GM18508 (cell line): ENCODE results near the gene YY1AP1.
"Not testable (repeated sequence)": the region's sequence is repeated elsewhere in the genome, so short reads cannot be mapped to it uniquely, and the experiment has no call there.

Experiments
- ATAC-seq: cut with Tn5 transposase; IDR thresholded peaks from one replicate; pipeline ENCODE4 v1.9.1; 2021; ENCODE audit warnings: moderate number of reproducible peaks; ENCODE audit not compliant: insufficient read depth, unreplicated experiment

YY1AP1 gene

DNA sequence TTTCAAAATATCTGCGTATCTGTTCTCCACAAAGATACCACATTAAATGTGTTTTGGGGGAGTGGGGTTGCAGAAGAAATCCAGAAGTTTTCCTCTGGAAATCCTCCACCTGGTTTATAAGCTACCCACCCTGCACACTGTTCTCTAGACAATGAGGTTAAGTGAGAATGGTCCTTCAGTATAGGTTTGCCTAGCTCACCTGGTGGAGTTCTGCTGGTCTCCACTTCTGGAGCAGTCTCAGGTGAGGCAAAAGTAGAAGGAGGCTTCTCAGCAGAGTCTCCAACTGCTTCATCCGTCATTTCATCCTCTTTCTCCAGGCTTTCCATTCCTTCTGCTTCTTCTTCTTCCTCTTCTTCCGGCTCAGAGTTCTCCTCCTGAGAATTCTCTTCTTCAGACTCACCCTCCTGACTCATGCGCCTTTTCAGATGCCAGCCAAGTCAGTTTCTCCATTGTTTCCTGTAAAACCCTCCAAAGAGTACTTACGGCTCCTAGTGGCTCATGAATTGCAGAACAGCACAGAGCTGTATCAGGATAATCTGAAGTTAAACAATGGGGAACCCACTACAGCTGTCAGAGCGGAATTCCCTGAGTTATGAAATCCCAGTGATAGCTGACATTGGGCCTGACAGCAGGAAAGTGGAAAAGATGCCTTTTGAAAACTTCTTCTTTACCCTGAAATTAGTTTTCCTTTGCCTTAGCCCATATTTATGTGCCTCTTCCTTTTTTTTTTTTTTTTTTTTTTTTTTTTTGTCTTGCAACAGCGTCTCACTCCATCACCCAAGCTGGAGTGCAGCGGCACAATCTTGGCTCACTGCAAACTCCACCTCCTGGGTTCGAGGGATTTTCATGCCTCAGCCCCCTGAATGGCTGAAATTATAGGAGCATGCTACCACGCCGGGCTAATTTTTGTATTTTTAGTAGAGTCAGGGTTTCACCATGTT lies 40.1 kb downstream of the YY1AP1 start:
- ATAC-seq, result no peak

DNA sequence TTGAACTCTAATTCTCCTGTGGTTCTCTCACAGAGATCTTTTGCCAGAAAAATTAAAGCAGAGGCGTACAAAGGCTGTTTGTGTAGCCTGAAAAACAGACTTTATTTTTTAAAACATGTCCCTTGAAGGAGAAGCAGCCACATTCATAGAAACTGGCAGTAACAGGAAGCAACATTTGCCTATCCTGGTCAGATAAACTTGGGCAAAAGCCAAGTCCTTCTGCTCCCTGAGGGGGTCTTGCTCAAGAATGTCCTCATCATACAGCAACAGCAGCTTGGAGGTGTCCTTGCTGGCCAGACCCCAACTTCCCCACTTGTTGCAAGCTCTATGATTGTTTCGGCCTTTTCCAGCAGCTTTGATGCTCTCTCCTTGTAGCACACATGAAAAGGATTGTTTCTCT lies 42.3 kb downstream of the YY1AP1 start:
- no peak for ATAC-seq

GRCh38 chr1:155645648-155646047 lies 42.9 kb downstream of the YY1AP1 start:
- no peak for ATAC-seq

DNA sequence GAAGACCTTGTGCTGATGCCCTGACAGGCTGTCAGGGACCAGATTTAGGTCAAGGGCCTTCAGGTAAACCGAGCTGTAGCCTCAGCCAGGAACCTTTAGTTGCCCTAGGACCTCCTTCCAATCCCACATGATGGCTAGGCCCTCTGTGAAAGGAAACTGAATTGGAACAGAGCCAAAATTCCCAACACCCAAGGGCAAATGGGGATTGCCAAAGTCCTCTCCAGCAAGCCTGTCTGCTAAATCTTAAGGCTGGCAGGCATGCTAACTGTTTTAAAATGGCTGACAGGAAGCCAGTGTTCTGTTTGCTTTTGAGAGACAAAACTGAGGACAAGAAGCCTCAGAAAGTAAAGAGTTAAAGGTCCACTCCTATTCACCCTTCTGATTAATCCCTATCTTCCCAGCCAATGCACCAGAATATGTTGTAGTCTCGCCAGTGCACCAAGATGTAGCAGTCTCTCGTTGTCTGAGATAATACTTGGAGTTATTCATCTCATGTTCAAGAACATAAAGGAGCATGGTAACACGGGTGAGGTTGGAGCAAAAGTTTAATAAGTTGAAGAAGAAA lies 43.5 kb downstream of the YY1AP1 start:
- no peak for ATAC-seq

- no peak for ATAC-seq
Observed at GRCh38 chr1:155643230-155643629, 45.3 kb downstream of the YY1AP1 start.

- not testable (repeated sequence) for ATAC-seq
Observed at GRCh38 chr1:155642559-155643180, 45.9 kb downstream of the YY1AP1 start.

DNA sequence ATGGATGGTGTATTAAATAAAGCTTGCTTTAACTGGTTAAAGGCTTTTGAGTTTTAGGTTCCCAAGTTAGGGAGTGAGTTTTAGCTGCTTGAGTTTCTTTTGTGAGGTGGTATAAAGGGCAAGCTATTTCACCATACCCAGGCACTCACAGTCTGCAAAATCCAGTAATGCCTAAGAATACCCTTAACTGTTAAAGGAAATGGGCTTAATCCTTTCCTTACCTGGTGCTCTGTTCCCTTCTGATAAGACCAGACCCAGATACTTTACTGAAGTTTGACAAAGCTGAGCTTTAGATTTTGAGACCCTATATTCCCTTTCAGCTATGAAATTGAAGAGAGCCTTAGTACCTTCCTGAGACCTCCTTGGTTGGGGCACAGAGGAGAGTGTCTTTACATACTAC lies 48.2 kb downstream of the YY1AP1 start:
- ATAC-seq, result no peak

GRCh38 chr1:155636397-155637153 lies 52.0 kb downstream of the YY1AP1 start:
- no peak for ATAC-seq

DNA sequence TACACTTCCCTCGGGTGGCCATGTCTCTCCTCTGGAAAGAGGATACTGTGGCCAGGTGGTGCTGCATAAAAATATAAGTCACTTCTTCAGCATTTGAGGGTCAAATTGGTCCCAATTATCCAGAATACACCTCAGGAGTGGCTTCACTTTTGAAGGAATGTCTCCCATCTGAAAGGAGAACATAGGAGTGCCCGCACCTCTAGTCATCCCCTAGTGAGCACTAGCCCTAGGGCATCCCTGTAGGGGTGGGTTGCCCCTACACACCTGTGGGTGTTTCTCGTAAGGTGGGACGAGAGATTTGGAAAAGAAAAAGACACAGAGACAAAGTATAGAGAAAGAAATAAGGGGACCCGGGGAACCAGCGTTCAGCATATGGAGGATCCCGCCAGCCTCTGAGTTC lies 62.1 kb downstream of the YY1AP1 start:
- ATAC-seq, result not testable (repeated sequence)

- ATAC-seq, result no peak
Observed at GRCh38 chr1:155623357-155623756, 65.2 kb downstream of the YY1AP1 start.

GRCh38 chr1:155622191-155622590 lies 66.4 kb downstream of the YY1AP1 start:
- ATAC-seq, result no peak

GRCh38 chr1:155613226-155613625 lies 75.3 kb downstream of the YY1AP1 start:
- not testable (repeated sequence) for ATAC-seq

- ATAC-seq, result not testable (repeated sequence)
Observed at GRCh38 chr1:155610257-155610647, 78.3 kb downstream of the YY1AP1 start.

DNA sequence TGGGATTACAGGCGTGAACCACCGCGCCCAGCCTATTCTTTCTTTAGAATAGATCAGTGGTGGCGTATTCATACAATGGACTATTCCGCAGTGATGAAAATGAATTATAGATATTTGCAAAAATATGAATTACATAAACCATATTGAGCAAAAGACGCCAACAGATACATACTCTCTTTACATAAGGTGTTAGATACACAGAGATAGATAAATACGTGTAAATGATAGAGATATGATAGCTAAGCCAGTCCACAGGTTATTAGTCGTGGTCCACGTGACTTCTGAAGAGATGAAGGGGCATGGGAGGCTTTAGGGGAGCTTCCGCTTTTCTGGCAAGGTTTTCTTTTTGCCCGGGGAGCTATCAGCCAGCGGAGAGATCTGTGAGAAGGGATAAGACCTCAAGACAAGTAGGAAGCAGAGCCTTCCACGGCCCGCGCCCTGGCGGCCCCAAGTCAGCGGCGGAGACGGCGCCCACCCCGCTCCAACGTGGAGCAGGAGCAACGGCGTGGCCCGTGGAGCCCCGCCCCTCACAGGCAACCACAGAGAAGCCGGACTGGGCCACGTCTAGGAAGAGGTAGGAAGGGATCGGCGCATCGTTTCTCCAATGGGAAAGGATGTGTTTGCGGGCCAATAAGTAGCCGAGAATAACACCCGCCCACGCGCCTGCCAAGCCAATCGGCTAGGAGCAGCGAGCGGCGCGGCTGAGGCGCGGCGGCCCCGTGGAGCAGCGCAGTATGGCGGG lies 78.9 kb downstream of the YY1AP1 start, which contains the start of gene MSTO1:
TSS of gene MSTO1 (plus strand) at position 704 of the 742 bp plus-strand sequence. CDS start at position 735, 31 bp downstream.
- peak; percentile 66 for ATAC-seq
